Inflammatory macrophage (primary cell): ENCODE results near the gene ASB3.
"Not testable (repeated sequence)": the region's sequence is repeated elsewhere in the genome, so short reads cannot be mapped to it uniquely, and the experiment has no call there.

Experiments
- DNase-seq, 2 donors: peaks; one replicate each; pipeline ENCODE4 v3.0.0-alpha.2; 2020 to 2022

ASB3 gene

GRCh38 chr2:53786352-53786704, 425 bp downstream of the ASB3 start:
- DNase-seq: peak in 1 of 2 donors; percentile 10

- no peak for DNase-seq
Measured at GRCh38 chr2:53785366-53785765, 1.4 kb downstream of the ASB3 start.

GRCh38 chr2:53784436-53784835, 2.3 kb downstream of the ASB3 start:
- DNase-seq: no peak

GRCh38 chr2:53782676-53783075, 4.1 kb downstream of the ASB3 start:
- DNase-seq: no peak

GRCh38 chr2:53780056-53780455, 6.7 kb downstream of the ASB3 start:
- DNase-seq: no peak

- peak; percentile 46 to 70 for DNase-seq
Measured at GRCh38 chr2:53778536-53779162, 8.1 kb downstream of the ASB3 start.

- peak; percentile 3 to 22 for DNase-seq
Measured at GRCh38 chr2:53777134-53777533, 9.6 kb downstream of the ASB3 start.

- no peak for DNase-seq
Measured at GRCh38 chr2:53770264-53770663, 16.5 kb downstream of the ASB3 start.

GRCh38 chr2:53769318-53769945, 17.3 kb downstream of the ASB3 start:
- DNase-seq: no peak

- peak in 1 of 2 donors; percentile 29 for DNase-seq
Measured at GRCh38 chr2:53768242-53768542, 18.6 kb downstream of the ASB3 start.

- peak; percentile 81 to 88 for DNase-seq
Measured at GRCh38 chr2:53767405-53768241, 19.1 kb downstream of the ASB3 start, which contains the start of gene CHAC2. Gene CHAC2, plus strand, starts transcription at chr2:53767804. Its CDS starts 83 bp downstream, at chr2:53767887.

GRCh38 chr2:53765767-53766166, 21.0 kb downstream of the ASB3 start:
- no peak for DNase-seq

- not testable (repeated sequence) for DNase-seq
Measured at GRCh38 chr2:53757206-53757605, 29.5 kb downstream of the ASB3 start.

GRCh38 chr2:53756644-53757043, 30.1 kb downstream of the ASB3 start:
- DNase-seq: no peak

- no peak for DNase-seq
Measured at GRCh38 chr2:53755121-53755520, 31.6 kb downstream of the ASB3 start.

GRCh38 chr2:53753041-53753440, 33.7 kb downstream of the ASB3 start:
- DNase-seq: no peak

- no peak for DNase-seq
Measured at GRCh38 chr2:53752385-53752784, 34.4 kb downstream of the ASB3 start.

- no peak for DNase-seq
Measured at GRCh38 chr2:53751728-53752127, 35.0 kb downstream of the ASB3 start.

GRCh38 chr2:53750041-53750768, 36.5 kb downstream of the ASB3 start:
- no peak for DNase-seq

- DNase-seq: no peak
Measured at GRCh38 chr2:53744395-53745065, 42.2 kb downstream of the ASB3 start.

- DNase-seq: peak in 1 of 2 donors; percentile 26
Measured at GRCh38 chr2:53740170-53740569, 46.6 kb downstream of the ASB3 start.

GRCh38 chr2:53739032-53739431, 47.7 kb downstream of the ASB3 start:
- peak; percentile 16 to 50 for DNase-seq

GRCh38 chr2:53737091-53737490, 49.7 kb downstream of the ASB3 start:
- DNase-seq: no peak
